Measurements from ENCODE around the gene PTPN12. TPM values are rescaled to one million over a fixed set of nuclear protein-coding genes. Genes with fewer than 3 reads are reported as not detected.

PTPN12 gene
- polyA plus RNA-seq, 1 donor from 2014 or later = 49.5 TPM

DNA sequence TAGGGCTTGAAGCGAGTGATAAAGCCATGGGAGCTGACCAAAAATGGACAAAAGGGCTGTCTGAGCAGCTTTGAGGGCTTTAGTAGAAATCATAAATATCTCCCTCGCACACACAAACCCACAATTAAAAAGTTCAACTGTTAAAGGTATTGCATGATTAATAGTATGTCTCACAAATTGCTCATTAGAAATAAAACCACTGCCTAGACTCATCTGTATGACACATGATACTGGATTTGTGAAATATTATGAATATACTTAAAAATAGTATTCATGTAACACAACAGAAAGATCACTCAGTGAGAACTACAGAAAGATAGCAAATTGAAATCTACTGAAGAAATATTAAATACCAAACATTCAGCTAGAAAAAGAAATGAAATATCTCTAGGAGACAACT, 11.9 kb upstream of the PTPN12 start:
- Histone ChIP-seq H3K4me3 (ENCODE audit: low read length) (no peak overlapping the region), H3F3A (ENCODE audit: insufficient read depth, low read length, poor library complexity, severe bottlenecking) (no peaks in the 10 kb centered on the region), H3K27ac (ENCODE audit: low read length) (no peak overlapping the region), H3K9ac (ENCODE audit: low read length) (no peak overlapping the region), H2AFZ (ENCODE audit: low read depth, low read length) (no peak overlapping the region), H3K79me2 (replicated peaks; ENCODE audit: insufficient read depth, low read length) (no peaks in the 10 kb centered on the region), H4K20me1 (ENCODE audit: insufficient read depth) (no peaks in the 10 kb centered on the region), H3K4me2 (ENCODE audit: low read length) (no peak overlapping the region), H3K27me3 (ENCODE audit: insufficient read depth, low read depth, low read length) (no peaks in the 10 kb centered on the region), H3K36me3 (ENCODE audit: insufficient read depth, low read length) (no peaks in the 10 kb centered on the region), H3K9me2 (ENCODE audit: insufficient read depth, low read length) (no peaks in the 10 kb centered on the region), H3K9me3 (ENCODE audit: low read length) (no peaks in the 10 kb centered on the region)
- no peak for TF ChIP-seq TAF1 (IDR thresholded peaks at IDR 0.05; ENCODE audit: low read depth)
- no peak for TF ChIP-seq EZH2 (IDR thresholded peaks at IDR 0.05; ENCODE audit: borderline replicate concordance, insufficient read depth, low read length, poor library complexity, severe bottlenecking)
- no peak for TF ChIP-seq RAD21 (conservative IDR thresholded peaks at IDR 0.05)
- no peak for TF ChIP-seq SMC3 (conservative IDR thresholded peaks at IDR 0.05; ENCODE audit: poor library complexity)
- TF ChIP-seq, protein P1, sequence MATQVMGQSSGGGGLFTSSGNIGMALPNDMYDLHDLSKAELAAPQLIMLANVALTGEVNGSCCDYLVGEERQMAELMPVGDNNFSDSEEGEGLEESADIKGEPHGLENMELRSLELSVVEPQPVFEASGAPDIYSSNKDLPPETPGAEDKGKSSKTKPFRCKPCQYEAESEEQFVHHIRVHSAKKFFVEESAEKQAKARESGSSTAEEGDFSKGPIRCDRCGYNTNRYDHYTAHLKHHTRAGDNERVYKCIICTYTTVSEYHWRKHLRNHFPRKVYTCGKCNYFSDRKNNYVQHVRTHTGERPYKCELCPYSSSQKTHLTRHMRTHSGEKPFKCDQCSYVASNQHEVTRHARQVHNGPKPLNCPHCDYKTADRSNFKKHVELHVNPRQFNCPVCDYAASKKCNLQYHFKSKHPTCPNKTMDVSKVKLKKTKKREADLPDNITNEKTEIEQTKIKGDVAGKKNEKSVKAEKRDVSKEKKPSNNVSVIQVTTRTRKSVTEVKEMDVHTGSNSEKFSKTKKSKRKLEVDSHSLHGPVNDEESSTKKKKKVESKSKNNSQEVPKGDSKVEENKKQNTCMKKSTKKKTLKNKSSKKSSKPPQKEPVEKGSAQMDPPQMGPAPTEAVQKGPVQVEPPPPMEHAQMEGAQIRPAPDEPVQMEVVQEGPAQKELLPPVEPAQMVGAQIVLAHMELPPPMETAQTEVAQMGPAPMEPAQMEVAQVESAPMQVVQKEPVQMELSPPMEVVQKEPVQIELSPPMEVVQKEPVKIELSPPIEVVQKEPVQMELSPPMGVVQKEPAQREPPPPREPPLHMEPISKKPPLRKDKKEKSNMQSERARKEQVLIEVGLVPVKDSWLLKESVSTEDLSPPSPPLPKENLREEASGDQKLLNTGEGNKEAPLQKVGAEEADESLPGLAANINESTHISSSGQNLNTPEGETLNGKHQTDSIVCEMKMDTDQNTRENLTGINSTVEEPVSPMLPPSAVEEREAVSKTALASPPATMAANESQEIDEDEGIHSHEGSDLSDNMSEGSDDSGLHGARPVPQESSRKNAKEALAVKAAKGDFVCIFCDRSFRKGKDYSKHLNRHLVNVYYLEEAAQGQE (IDR thresholded peaks at IDR 0.05; ENCODE audit: borderline replicate concordance) = no peak
- no peak for TF ChIP-seq EP300 (conservative IDR thresholded peaks at IDR 0.05; ENCODE audit: poor library complexity, severe bottlenecking)
- TF ChIP-seq, protein P2, sequence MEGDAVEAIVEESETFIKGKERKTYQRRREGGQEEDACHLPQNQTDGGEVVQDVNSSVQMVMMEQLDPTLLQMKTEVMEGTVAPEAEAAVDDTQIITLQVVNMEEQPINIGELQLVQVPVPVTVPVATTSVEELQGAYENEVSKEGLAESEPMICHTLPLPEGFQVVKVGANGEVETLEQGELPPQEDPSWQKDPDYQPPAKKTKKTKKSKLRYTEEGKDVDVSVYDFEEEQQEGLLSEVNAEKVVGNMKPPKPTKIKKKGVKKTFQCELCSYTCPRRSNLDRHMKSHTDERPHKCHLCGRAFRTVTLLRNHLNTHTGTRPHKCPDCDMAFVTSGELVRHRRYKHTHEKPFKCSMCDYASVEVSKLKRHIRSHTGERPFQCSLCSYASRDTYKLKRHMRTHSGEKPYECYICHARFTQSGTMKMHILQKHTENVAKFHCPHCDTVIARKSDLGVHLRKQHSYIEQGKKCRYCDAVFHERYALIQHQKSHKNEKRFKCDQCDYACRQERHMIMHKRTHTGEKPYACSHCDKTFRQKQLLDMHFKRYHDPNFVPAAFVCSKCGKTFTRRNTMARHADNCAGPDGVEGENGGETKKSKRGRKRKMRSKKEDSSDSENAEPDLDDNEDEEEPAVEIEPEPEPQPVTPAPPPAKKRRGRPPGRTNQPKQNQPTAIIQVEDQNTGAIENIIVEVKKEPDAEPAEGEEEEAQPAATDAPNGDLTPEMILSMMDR (IDR thresholded peaks at IDR 0.05; ENCODE audit: poor library complexity, severe bottlenecking) = no peak

DNA sequence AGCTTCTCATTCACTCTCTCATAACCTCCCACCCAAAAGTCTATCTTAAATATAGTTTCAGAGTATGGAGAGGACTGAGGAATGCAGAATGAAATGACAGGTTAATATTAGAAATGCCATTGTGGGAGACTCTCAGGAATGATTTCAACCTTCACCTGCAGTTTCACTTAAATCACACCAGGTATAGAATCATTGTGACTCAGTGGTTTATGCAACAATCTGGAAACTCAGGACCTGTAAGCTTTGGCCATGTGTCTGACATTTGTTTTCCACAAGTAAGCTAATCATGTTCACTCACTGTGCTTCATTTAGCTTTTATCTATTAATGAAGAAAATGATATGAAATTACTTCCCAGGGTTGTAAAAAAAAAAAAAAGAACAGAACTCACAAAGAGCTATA, 8.7 kb upstream of the PTPN12 start:
- Histone ChIP-seq H3K9me2 (ENCODE audit: insufficient read depth, low read length) (no peaks in the 10 kb centered on the region), H2AFZ (ENCODE audit: low read depth, low read length) (no peak overlapping the region), H3K9me3 (ENCODE audit: low read length) (no peaks in the 10 kb centered on the region), H3K27me3 (ENCODE audit: insufficient read depth, low read depth, low read length) (no peaks in the 10 kb centered on the region), H3K79me2 (replicated peaks; ENCODE audit: insufficient read depth, low read length) (no peaks in the 10 kb centered on the region), H3K4me2 (ENCODE audit: low read length) (no peak overlapping the region), H3F3A (ENCODE audit: insufficient read depth, low read length, poor library complexity, severe bottlenecking) (no peaks in the 10 kb centered on the region), H3K4me3 (ENCODE audit: low read length) (no peak overlapping the region), H4K20me1 (ENCODE audit: insufficient read depth) (no peaks in the 10 kb centered on the region), H3K27ac (ENCODE audit: low read length) (no peak overlapping the region), H3K36me3 (ENCODE audit: insufficient read depth, low read length) (no peaks in the 10 kb centered on the region), H3K9ac (ENCODE audit: low read length) (no peak overlapping the region)
- TF ChIP-seq TAF1 (IDR thresholded peaks at IDR 0.05; ENCODE audit: low read depth) = no peak

DNA sequence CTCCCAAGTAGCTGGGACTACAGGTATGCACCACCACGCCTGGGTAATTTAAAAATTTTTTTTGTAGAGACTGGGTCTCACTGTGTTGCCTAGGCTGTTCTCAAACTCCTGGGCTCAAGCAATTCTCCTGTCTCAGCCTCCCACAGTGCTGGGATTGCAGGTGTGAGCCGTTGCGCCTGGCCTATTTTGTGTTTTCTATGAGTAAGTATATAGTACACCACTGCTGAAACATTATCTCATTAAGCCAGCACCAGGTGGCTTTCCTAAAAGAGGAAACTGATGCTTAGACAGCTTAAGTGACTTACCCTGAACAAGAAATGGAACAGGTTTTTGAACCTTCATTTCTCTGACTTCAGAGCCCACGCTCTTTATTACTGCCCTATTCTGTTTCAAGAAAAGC, 7.8 kb upstream of the PTPN12 start:
- H3K9ac ChIP-seq (ENCODE audit: low read length) = no peak overlapping the region
- TF ChIP-seq SMC3 (conservative IDR thresholded peaks at IDR 0.05; ENCODE audit: poor library complexity) = no peak
- no peak for TF ChIP-seq POLR2AphosphoS5 (IDR thresholded peaks at IDR 0.05)
- no peak for TF ChIP-seq TAF1 (IDR thresholded peaks at IDR 0.05; ENCODE audit: low read depth)
- TF ChIP-seq, protein P1 (IDR thresholded peaks at IDR 0.05; ENCODE audit: borderline replicate concordance) = no peak
- TF ChIP-seq EZH2 (IDR thresholded peaks at IDR 0.05; ENCODE audit: borderline replicate concordance, insufficient read depth, low read length, poor library complexity, severe bottlenecking) = no peak
- TF ChIP-seq EP300 (conservative IDR thresholded peaks at IDR 0.05; ENCODE audit: poor library complexity, severe bottlenecking) = no peak
- TF ChIP-seq MXI1 (conservative IDR thresholded peaks at IDR 0.05; ENCODE audit: poor library complexity, severe bottlenecking) = no peak
- no peak for TF ChIP-seq RAD21 (conservative IDR thresholded peaks at IDR 0.05)
- TF ChIP-seq, protein P2 (IDR thresholded peaks at IDR 0.05; ENCODE audit: poor library complexity, severe bottlenecking) = no peak
- no peaks in the 10 kb centered on the region for H3K27me3 ChIP-seq (ENCODE audit: insufficient read depth, low read depth, low read length)
- no peak overlapping the region for H2AFZ ChIP-seq (ENCODE audit: low read depth, low read length)
- no peaks in the 10 kb centered on the region for H3K9me2 ChIP-seq (ENCODE audit: insufficient read depth, low read length)
- H3K9me3 ChIP-seq (ENCODE audit: low read length) = no peaks in the 10 kb centered on the region
- H3K36me3 ChIP-seq (ENCODE audit: insufficient read depth, low read length) = no peaks in the 10 kb centered on the region
- H3K4me2 ChIP-seq (ENCODE audit: low read length) = no peak overlapping the region
- H3K79me2 ChIP-seq (replicated peaks; ENCODE audit: insufficient read depth, low read length) = no peaks in the 10 kb centered on the region
- H3F3A ChIP-seq (ENCODE audit: insufficient read depth, low read length, poor library complexity, severe bottlenecking) = no peaks in the 10 kb centered on the region
- H3K4me3 ChIP-seq (ENCODE audit: low read length) = no peak overlapping the region
- H3K27ac ChIP-seq (ENCODE audit: low read length) = no peak overlapping the region
- no peaks in the 10 kb centered on the region for H4K20me1 ChIP-seq (ENCODE audit: insufficient read depth)

Data from neural cell (in vitro differentiated cells).